GM19023 (cell line): ENCODE measurements around the gene PRR15L.
"Not testable (repeated sequence)": the region's sequence is repeated elsewhere in the genome, so short reads cannot be mapped to it uniquely, and the experiment has no call there.

Source experiments
- ATAC-seq: cut with Tn5 transposase; IDR thresholded peaks from one replicate; pipeline ENCODE4 v1.9.1; 2021; ENCODE audit warnings: mild to moderate bottlenecking, moderate library complexity; ENCODE audit not compliant: unreplicated experiment

The PRR15L gene

DNA sequence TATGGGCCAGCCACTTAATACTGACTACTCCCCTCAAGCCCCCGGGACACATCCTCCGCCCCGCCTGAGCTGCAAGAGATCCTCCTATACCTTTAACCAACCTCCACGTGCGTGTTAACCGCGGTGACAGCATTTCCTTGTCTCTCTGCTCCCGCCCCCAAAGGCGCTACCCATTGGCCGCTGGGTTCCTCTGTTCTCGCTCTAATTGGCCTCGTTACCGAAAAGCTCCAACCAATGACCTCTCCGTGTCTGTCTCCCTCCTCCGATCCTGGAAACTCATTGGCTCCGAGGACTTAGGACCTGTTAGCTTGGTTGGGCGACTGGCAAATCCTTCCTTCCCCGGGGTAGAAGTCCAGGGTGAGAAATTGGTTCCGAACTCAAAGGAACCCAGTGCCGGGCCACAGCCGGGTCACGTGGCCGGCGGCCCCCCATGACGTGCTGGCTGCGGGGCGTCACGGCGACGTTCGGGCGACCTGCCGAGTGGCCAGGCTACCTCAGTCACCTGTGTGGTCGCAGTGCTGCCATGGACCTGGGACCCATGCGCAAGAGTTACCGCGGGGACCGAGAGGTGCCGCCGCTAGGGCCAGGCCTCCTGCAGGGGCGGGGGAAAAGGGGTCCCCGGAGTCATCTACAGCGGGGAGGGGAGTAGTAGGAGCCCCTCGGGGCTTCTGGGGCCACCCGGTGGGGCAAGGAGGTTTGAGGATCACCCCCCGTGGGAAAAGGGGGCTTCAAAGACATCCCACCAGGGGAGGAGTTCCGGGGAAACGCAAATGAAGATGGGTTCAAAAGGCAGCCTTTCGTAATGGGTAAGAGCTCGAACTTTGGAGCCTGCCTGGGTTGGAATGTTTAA, 16.2 kb downstream of the PRR15L start, which contains the start of gene PNPO:
PNPO (plus strand) TSS at position 326 of the 850 bp plus-strand sequence; CDS start at position 431, 105 bp downstream.
- peak; percentile 91 for ATAC-seq

DNA sequence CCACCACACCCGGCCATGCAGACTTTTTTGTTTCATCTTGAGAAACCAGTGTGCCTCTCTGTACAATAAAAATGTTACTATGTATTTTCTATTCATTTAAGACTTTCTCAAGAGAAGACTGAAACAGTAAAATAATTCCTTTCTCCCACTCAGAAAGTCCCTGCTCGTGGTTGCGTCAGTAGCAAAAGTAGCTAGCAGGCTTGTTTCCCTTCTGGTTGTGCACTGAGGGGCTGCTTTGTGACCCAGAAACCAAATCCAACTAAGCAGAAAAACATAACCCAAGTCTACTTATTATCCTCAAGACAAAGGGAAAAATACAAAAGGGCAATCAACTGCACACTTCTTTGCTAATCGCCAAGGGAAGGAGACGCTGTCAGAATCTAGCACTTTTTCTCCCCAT, 19.7 kb downstream of the PRR15L start:
- ATAC-seq = no peak

DNA sequence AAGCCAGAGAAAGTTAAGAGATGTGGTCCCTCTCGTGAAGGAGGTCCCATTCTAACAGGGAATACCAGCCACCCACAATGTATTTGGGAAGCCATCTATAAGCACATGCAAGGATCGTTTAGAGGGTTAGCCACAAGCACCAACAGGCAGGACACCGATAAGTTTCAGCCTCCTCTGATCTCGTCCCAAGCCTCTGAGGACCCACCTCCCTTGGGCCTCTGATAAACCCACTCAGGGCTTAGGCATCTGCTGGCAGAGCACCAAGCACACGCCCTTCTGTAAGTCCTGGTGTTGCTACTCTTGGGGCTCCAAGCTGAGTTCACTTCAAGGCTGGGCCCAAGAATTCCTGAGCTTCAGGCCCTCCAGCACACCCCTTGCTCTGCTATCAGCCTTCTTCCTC, 21.7 kb downstream of the PRR15L start:
- no peak for ATAC-seq

DNA sequence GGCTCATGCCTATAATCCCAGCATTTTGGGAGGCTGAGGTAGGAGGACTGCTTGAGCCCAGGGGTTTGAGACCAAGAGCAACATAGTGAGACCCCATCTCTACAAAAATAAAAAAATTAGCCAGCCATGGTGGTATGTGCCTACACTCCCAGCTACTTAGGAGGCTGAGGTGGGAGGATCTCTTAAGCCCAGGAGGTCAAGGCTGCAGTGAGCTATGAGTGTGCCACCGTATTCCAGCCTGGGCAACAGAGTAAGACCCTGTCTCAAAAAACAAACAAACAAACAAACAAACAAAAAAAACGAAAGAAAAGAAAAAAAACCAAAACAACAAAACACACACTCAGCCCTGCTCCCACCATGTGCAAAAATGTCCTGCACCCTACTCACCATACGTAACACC, 22.2 kb downstream of the PRR15L start:
- not testable (repeated sequence) for ATAC-seq

DNA sequence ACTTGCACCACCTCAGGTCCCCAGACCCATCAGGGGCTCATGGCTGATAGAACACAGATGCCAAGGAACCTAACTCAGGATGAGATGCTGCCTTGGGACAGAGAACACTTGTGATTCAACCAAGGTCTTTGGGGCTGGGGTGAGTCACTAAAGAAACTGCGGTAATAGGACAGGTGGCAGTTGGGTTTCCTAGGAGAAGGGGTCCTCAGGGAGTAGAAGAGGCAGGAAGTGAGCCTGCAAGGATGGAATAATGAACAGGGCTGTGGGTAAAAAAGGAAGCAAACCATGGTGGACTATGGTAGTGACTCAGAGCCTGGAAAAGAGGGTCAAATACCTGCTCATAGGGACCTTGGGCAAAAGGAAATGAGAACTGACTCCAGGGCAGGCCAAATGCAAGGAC, 22.8 kb downstream of the PRR15L start:
- no peak for ATAC-seq

DNA sequence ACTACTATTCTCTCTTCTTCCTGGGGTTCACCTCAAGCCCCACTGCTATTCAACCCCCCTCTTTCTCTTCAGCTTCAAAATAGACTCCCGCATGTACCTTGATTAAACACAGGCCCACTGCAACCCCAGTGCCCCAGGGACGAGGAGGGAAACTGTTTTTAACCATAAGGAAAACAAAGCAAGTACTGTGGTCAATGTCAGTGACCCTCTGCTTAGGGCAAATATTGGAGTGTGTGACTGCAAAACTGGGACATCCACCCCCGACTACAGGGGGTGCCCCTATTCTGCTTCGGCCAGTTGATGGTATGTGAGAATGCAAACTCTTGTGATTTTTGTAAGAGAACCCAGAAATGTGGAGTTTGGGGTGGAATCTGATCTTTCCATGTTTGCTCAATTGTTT, 25.8 kb downstream of the PRR15L start:
- ATAC-seq = no peak

DNA sequence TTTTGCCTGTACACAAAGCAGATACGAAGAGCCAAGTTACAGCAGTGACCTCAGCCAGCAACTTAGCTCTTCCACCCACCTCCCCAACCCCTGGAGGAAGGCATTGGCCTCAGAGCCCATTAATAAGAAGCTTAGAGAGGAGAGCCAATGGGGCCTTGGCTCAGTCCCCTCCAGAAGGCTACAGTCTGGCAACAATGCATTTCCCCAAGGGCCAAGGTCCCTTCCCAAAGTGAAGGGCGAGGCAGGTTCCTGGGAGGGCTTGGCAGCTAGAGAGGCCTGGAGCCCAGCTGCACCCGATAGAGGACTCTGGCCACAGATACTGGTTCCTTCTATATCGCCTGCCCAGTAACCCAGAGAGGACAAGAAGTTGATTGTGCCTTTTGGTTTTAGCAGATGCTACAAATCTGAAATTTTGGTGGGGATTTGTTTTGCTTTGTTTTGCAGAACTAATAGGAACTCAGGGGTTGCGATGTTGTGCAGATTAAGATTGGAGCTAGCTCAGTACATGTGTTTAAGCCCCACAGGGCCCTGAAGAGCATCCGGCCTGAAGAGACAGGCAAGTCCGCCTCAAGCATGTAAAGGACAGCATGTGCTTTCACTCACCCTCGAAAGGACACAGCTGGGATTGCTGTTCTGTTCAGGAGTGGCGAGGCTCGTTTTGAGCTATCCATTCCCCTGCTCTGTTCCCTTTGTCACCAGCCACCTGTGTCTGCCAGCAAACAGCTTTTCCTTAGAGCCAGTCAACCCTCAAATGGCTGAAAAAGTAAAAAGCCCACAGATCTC, 28.3 kb downstream of the PRR15L start:
- ATAC-seq = no peak

DNA sequence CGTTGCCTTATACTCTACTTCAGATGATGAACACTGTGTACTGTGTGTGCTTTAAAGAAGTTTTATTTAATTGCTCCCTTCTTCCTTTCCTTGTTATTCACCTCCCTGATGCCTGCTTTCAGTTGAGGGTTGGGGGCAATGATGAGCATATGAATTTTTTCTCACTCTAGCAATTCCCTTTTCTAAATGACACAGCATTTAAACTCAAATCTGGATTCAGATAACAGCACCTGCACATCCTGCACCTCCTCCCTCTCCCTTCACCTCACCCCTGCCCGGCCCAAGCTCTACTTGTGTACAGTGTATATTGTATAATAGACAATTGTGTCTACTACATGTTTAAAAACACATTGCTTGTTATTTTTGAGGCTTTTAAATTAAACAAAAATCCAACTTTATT, 29.3 kb downstream of the PRR15L start:
- no peak for ATAC-seq

DNA sequence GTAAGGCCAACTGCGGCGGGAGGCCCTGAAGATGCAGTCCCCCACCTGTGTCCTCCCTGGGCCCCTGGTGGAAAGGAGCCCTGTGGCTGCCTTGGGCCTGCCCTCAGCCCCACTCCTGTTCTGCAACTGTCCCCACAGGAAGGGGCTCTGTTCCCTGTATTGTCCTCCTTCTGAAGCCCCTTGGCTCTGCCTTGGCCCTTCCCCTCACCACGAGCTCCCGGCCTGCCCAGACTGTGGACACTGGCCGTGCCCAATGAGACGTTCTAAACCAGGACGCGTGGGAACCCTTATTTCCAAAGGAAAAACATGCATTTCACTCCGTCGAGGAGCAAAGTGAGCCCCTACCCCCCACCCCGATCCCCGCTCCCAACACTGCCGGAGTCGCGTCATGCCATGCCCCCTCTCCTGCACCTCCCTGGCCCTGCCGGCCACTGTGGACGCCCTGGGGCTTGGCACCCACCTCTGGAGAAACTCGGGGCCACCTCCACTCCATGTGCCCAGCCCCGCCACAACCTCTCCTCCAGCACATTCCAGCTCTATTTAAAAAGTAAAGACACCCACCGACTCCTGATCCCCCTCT, 29.8 kb downstream of the PRR15L start:
- no peak for ATAC-seq

DNA sequence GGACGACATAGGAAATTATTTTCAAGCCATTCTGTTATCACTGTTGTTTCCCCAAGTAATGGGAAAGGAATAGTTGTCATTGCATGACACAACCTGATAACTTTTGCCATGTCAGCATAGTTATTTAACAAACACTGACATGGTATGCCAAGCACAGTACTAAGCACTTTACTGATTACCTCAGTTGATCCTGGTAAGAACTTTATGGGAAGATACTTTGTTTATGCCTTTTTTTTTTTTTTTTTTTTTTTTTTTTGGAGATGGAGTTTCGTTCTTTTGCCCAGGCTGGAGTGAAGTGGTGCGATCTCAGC, 32.0 kb downstream of the PRR15L start:
- no peak for ATAC-seq

DNA sequence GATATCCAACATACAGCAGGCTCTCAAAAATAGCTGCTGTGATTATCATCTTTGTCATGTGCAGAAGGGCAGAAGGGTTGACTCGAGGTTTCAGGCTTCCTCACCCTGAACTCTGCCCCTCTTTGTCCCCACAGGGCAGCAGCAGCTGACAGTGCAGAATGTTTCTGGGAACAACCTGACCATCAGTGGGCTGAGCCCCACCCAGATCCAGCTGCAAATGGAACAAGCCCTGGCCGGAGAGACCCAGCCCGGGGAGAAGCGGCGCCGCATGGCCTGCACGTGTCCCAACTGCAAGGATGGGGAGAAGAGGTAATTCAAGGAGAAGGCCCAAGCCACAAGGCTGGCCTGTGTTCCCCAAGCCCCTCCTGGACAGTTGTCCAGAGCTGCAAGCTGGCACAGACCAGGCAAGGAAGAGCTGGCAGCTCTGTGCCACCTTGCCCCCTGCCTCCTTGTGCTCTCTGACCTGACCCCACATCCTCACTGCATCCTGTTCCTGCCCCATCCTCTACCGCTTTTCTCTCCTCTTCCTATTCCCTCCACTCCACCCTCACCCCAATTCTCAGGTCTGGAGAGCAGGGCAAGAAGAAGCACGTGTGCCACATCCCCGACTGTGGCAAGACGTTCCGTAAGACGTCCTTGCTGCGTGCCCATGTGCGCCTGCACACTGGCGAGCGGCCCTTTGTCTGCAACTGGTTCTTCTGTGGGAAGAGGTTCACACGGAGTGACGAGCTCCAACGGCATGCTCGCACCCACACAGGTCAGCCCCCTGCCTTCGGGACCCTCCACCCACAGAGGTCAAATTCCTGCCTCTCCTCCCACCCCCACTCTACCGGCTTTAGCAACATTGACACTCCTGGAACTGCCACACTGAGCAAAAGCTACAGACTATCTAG, 32.7 kb downstream of the PRR15L start:
- no peak for ATAC-seq

DNA sequence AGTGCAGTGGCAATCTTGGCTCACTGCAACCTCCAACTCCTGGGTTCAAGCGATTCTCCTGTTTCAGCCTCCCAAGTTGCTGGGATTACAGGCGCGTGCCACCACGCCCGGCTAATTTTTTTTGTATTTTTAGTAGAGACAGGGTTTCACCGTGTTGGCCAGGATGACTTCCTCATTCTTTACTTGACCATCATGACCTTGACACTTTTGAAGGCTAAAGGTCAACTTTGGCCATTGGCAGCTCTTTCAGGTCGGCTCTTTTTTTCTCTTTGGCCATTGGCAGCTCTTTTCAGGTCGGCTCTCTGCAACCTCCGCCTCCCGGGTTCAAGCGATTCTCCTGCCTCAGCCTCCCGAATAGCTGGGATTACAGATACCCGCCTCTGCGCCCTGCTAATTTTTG, 37.8 kb downstream of the PRR15L start:
- not testable (repeated sequence) for ATAC-seq

DNA sequence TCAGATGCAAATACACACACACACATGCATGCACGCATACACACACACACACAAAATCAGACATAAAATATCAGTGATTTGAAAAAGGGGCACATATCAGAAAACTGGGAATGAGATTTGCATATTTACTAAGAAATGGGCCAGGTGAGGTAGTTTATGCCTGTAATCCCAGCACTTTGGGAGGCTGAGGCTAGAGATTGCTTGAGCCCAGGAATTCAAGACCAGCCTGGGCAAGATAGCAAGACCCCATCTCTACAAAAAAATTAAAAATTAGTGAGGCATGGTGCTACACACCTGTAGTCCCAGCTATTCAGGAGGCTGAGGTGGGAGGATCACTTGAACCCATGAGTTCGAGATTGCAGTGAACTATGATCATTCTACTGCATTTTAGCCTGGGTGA, 38.7 kb downstream of the PRR15L start:
- ATAC-seq = no peak

DNA sequence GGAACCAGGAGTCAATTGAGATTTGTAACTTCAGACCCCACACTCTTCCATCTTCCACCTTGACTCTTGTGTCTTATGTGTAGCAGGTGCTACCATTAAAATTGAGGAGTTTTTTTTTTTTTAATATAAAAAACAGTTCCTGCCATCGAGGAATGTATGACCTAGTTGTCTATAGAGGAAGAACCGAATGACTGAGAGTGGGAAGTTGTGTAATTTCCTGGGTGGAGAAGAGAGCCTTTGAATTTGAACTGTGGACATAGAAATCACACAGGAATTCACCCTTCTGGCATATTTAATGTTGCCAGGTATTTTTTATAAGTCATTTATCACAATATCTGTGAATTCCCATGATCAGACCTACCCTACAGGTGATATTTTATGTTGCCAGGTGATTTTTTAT, 39.7 kb downstream of the PRR15L start:
- ATAC-seq = no peak

DNA sequence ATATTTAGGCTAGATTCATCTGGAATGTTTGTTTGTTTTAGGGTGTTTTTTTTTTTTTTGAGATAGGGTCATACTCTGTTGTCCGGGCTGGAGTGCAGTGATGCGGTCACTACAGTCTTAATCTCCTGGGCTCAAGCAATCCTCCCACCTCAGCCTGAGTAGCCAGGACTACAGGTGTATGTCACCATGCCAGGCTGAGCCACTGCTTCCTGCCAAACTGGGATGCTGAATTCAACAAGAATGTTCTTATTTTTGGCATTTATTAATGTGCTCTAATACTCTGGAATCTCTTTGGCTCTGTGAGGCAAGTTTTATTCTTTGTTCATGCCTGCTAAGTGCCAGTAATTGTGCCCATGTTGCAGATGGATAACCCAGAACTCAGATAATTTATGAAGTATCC, 40.1 kb downstream of the PRR15L start:
- no peak for ATAC-seq

DNA sequence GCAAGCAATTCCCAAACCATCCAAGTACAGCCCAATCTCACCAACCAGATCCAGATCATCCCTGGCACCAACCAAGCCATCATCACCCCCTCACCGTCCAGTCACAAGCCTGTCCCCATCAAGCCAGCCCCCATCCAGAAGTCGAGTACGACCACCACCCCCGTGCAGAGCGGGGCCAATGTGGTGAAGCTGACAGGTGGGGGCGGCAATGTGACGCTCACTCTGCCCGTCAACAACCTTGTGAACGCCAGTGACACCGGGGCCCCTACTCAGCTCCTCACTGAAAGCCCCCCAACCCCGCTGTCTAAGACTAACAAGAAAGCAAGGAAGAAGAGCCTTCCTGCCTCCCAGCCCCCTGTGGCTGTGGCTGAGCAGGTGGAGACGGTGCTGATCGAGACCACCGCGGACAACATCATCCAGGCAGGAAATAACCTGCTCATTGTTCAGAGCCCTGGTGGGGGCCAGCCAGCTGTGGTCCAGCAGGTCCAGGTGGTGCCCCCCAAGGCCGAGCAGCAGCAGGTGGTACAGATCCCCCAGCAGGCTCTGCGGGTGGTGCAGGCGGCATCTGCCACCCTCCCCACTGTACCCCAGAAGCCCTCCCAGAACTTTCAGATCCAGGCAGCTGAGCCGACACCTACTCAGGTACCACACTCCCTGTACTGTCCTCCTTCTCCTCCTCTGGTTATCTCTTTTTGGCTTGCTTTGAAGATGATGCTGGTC, 41.0 kb downstream of the PRR15L start:
- ATAC-seq = no peak

DNA sequence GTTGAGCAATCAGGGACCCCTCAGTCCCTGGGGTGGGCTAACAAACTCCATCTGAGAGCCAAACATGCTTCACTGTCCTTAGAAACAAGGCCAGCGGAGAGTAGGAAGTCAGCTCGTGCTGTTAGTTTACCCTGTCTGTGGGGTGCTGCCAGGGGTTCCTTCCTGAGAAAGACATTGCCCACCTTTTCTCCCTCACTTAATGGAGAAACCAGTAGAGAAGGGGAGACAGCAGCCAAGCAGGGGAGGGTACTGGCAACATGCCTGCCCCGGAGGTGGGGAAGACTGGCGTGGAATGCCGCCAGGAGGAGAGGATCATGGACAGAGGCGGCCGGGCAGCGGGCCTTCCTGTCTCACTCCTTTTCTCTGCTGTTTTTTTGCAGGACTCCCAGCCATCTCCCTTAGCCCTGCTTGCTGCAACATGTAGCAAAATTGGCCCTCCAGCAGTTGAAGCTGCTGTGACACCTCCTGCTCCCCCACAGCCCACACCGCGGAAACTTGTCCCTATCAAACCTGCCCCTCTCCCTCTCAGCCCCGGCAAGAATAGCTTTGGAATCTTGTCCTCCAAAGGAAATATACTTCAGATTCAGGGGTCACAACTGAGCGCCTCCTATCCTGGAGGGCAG, 41.8 kb downstream of the PRR15L start:
- no peak for ATAC-seq

DNA sequence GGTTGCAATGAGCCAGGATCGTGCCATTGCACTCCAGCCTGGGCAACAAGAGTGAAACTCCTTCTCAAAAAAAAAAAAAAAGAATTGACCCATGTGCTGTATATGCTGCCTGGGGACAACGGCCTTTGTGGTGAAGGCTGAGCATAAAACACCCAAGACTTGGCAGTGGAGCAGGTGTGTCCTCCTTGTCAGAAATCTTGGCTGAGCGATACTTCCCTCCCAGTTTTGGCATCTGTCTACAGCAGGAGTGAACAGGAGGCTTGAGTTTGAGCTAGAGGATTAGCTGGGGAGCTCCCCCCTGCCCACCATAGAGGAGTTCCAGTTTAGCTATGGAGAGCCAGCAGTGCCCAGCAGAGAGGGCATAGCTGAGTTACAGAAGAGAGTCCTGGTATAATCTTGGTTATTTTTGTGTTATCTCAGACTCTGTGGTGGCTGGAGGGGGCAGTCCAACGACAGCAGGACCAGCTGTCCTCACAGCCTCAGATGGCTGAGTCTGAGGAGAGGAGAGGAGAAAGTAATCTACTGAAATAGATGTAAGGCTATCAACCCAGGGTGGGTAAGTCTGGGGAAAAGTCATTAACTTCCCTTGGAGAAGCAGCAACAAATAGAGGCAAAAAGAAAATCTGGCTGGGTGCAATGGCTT, 43.3 kb downstream of the PRR15L start:
- ATAC-seq = no peak

DNA sequence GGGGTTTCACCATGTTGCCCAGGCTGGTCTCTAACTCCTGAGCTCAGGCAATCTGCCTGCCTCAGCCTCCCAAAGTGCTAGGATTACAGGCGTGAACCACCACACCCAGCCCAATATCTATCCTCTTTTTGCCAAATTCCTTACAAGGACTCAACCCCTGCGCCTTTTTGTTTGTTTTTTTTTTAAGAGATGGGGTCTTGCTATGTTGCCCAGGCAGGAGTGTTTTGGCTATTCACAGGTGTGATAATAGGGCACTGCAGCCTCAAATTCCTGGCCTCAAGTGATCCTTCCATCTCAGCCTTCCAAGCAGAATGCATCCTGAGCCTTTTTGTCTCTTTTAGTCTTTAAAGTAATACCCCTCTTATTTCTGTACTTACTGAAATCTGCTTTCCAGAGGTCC, 44.6 kb downstream of the PRR15L start:
- ATAC-seq = no peak
